Brain microvascular endothelial cell (primary cell): ENCODE measurements around the gene MICB.

Experiments used
- DNase-seq: peaks from one replicate; pipeline ENCODE4 v3.0.0-alpha.2; 2020
- H3K27ac ChIP-seq: fragments of 250-450 bp; sonication (Bioruptor Pico); 2 replicates; pipeline ENCODE4 v1.5.1; 2020; ENCODE audit warnings: mild to moderate bottlenecking, moderate library complexity
- H3K27me3 ChIP-seq: fragments of 250-450 bp; sonication (Bioruptor Pico); replicated peaks from 2 replicates; pipeline ENCODE4 v1.5.1; 2020; ENCODE audit warnings: mild to moderate bottlenecking
- H3K36me3 ChIP-seq: fragments of 250-450 bp; sonication (Bioruptor Pico); replicated peaks from 2 replicates; pipeline ENCODE4 v1.5.1; 2020; ENCODE audit warnings: mild to moderate bottlenecking
- H3K4me3 ChIP-seq: 2 replicates; pipeline ENCODE4 v1.5.1; 2011; ENCODE audit warnings: low read depth, mild to moderate bottlenecking, control low read depth, low read length, moderate library complexity
- CTCF ChIP-seq: IDR thresholded peaks from 2 replicates; pipeline ENCODE4 v1.5.1; 2011; ENCODE audit warnings: low read depth, mild to moderate bottlenecking, moderate library complexity, low read length, control low read depth, inconsistent platforms; ENCODE audit errors: missing control alignments
- in situ Hi-C: cut with HindIII; loops from 2 replicates; pipeline ENCODE4 v1.10.0; 2017; ENCODE audit warnings: low sequenced_read_pairs, low pct_ligation_motif_present

The MICB gene

GRCh38 chr6:31462026-31462963 is 35.6 kb upstream of the MICB start:
- TF ChIP-seq CTCF: no peak
- in situ Hi-C loops: no loop called here
- no peak for DNase-seq
- Histone ChIP-seq H3K27me3 (no peaks in the 10 kb centered on the region), H3K4me3 (peak overlapping the region; percentile 22), H3K36me3 (no peaks in the 10 kb centered on the region), H3K27ac (no peak overlapping the region)

DNA sequence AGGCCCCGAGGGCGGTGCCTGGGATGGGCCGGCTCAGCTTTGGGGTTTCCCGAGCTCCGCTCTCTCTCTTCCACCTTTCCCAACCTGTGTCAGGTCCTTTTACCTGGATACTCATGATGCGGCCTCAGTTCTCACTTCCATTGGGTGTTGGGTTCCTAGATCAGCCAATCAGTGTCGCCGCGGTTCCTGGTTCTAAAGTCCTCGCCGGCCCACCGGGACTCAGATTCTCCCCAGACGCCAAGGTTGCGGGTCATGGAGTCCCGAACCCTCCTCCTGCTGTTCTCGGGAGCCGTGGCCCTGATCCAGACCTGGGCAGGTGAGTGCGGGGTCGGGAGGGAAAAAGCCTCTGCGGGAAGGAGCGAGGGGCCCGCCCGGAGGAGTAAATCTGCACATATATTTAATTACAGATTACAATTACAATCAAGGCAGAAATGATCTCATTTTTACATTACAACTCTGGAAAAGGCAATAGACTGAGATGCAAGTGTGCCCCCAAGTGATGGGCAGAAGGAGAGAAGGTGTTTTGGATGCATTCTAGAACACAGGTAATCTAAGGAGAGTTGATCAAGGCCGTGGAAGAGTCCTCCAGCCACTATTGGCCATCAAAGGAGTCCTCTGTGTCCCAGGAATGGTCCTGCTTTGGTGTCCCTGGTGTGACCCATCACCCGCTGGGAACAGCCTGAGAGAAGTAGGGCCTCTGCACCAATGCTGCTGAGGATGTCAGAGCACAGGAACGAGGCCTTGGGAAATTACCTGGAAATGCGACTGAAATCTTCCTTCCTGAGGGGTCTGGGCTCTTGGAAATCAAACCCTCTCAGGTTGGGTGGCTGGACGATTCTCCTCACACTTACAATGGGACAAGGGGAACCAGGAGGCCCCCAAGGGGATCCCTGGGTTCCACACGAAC is 34.7 kb upstream of the MICB start:
- DNase-seq: peak; percentile 80
- in situ Hi-C loops: no loop called here
- peak overlapping the region; percentile 43 for H3K4me3 ChIP-seq
- TF ChIP-seq CTCF: no peak
- H3K36me3 ChIP-seq: no peaks in the 10 kb centered on the region
- H3K27ac ChIP-seq: no peak overlapping the region
- no peaks in the 10 kb centered on the region for H3K27me3 ChIP-seq

GRCh38 chr6:31464252-31465184 is 33.4 kb upstream of the MICB start:
- in situ Hi-C loops: no loop called here
- no peak for TF ChIP-seq CTCF
- no peak for DNase-seq
- Histone ChIP-seq H3K4me3 (no peak overlapping the region), H3K27ac (no peak overlapping the region), H3K27me3 (no peaks in the 10 kb centered on the region), H3K36me3 (no peaks in the 10 kb centered on the region)

GRCh38 chr6:31465185-31465536 is 32.8 kb upstream of the MICB start:
- no peak overlapping the region for H3K27ac ChIP-seq
- DNase-seq: no peak
- TF ChIP-seq CTCF: no peak

DNA sequence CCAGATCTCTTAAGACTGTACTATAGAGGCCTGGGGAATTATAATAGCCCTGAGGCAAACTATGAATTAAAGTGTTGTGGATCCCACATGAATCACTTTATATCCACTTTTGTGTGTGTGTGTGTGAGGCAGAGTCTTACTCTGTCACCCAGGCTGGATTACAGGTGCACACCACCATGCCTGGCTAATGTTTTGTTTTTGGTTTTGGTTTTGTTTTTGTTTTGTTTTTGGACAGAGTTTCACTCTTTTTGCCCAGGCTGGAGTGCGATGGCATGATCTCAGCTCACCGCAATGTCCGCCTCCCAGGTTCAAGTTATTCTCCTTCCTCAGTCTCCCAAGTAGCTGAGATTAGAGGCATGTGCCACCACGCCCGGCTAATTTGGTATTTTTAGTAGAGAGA is 32.2 kb upstream of the MICB start:
- no peak for TF ChIP-seq CTCF
- DNase-seq: no peak
- Histone ChIP-seq H3K27ac (no peak overlapping the region), H3K36me3 (no peaks in the 10 kb centered on the region), H3K27me3 (no peaks in the 10 kb centered on the region), H3K4me3 (no peak overlapping the region)
- in situ Hi-C loops: no loop called here

More at GRCh38 chr6:31465185-31465536, 32.8 kb upstream of the MICB start:
- in situ Hi-C loops: no loop called here
- Histone ChIP-seq H3K36me3 (no peaks in the 10 kb centered on the region), H3K4me3 (no peak overlapping the region), H3K27me3 (no peaks in the 10 kb centered on the region)
